ENCODE data around the gene POU2F1. TPM values are rescaled to one million over a fixed set of nuclear protein-coding genes. Genes with fewer than 3 reads are reported as not detected.
A peak's percentile ranks its signal among the peaks of the same experiment; 100 is the strongest.

Gene POU2F1
- total and polyA plus RNA-seq, 5 donors from 2014 or later = 5.2 to 35.3 (median 10.0) TPM

DNA sequence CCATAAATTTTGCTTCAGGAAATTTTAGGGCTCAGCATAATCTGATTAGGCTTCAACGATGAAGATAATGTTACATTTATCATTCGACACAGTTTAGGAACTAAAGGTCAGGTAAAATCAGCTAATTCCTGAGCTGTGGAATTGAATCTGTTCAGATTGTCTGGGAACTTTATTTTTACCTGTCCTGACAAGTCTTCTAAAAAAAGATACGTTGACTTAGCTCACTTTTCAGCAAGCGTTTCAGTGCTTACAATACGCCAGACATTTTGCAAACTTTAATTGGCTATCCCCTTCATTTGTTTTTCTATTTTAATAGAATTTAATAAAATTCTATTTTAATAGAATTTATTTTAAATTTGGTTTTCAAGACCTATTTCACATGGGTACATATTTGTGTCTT lies 57.8 kb downstream of the POU2F1 start:
- no peak for DNase-seq
- no peak overlapping the region for H3K4me3 Mint-ChIP-seq
- no peak overlapping the region for H3K27ac Mint-ChIP-seq
- Histone ChIP-seq H3K9me3 (ENCODE audit: control insufficient read depth in 2 of 2, low read length in 2 of 2) (no peaks in the 10 kb centered on the region), H3K4me3 (ENCODE audit: low read depth, low read length) (no peak overlapping the region), H3K4me1 (ENCODE audit: control insufficient read depth, insufficient read depth, low read length, poor library complexity, severe bottlenecking) (no peaks in the 10 kb centered on the region), H3K36me3 (ENCODE audit: control insufficient read depth, insufficient read depth, low read length) (no peaks in the 10 kb centered on the region), H3K27ac (ENCODE audit: insufficient read depth, low read length, poor library complexity, severe bottlenecking) (no peak overlapping the region), H3K27me3 (ENCODE audit: control insufficient read depth, insufficient read depth, low read length) (no peaks in the 10 kb centered on the region)
- no peaks in the 10 kb centered on the region for H3K27me3 Mint-ChIP-seq
- H3K9me3 Mint-ChIP-seq = no peaks in the 10 kb centered on the region
- peaks cover 6 to 63% (median 31%) of the 10 kb centered on the region in 4 donors for H3K4me1 Mint-ChIP-seq
- ATAC-seq (ENCODE audit: low read depth in 2 of 2) = no peak
- no peaks in the 10 kb centered on the region for H3K36me3 Mint-ChIP-seq

DNA sequence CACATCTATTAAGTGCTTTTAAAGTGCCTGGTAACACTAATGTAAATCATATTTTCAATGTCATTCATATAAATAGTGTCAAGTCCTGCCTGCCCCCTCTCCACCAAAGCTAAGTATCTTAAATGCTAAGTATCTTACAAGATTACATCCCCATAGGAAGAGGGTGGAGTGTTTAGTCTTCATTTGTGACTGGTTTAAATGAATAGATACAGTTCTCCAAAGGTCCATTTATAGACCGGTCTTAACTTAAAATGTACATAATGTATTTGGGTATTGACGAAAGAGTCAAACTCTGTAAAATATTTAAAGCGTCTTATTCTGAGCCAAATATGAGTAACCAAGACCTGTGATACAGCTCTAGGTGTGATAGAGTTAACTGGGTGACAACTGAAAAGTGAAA lies 60.2 kb downstream of the POU2F1 start:
- Histone ChIP-seq H3K4me1 (ENCODE audit: control insufficient read depth, insufficient read depth, low read length, poor library complexity, severe bottlenecking) (no peaks in the 10 kb centered on the region), H3K27me3 (ENCODE audit: control insufficient read depth, insufficient read depth, low read length) (no peaks in the 10 kb centered on the region), H3K36me3 (ENCODE audit: control insufficient read depth, insufficient read depth, low read length) (no peaks in the 10 kb centered on the region), H3K27ac (ENCODE audit: insufficient read depth, low read length, poor library complexity, severe bottlenecking) (no peak overlapping the region), H3K4me3 (ENCODE audit: low read depth, low read length) (no peak overlapping the region), H3K9me3 (ENCODE audit: control insufficient read depth in 2 of 2, low read length in 2 of 2) (no peaks in the 10 kb centered on the region)
- DNase-seq (no peak), ATAC-seq (ENCODE audit: low read depth in 2 of 2) (no peak)
- Mint-ChIP-seq H3K9me3 (no peaks in the 10 kb centered on the region), H3K27ac (peak overlapping the region in 2 of 3 donors; percentile 15 to 20), H3K27me3 (no peaks in the 10 kb centered on the region), H3K4me1 (peaks cover 8 to 60% (median 32%) of the 10 kb centered on the region in 4 donors), H3K36me3 (no peaks in the 10 kb centered on the region), H3K4me3 (no peak overlapping the region)

DNA sequence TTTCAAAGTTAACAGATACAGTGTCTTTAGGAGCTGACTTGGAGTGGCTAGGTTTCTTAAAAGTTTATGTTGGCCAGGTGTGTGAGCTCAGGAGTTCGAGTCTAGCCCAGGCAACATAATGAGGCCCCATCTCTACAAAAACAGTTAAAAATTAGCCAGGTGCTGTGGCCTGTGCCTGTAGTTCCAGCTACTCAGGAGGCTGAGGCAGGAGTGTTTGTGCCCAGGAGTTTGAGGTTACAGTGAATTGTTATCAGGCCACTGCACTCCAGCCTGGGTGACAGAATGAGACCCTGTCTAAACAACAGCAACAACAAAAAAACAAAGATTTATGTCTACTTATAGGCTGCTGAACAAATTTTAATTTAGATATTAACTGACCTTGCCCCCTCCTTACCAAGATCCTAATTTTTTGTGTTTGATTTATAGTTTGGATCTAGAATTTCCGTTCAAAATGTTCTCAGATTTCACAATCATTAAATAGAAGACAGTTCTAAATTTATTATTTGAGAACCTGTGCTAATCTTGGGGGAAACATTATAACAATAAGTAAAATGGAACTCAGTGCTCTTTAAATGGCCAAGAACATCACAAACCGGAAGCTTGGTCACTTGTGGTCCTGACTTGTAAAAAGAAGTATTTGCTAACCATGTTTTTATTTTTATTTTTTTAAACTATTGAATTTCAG lies 67.8 kb downstream of the POU2F1 start:
- peaks cover 17 to 46% (median 38%) of the 10 kb centered on the region in 4 donors for H3K4me1 Mint-ChIP-seq

DNA sequence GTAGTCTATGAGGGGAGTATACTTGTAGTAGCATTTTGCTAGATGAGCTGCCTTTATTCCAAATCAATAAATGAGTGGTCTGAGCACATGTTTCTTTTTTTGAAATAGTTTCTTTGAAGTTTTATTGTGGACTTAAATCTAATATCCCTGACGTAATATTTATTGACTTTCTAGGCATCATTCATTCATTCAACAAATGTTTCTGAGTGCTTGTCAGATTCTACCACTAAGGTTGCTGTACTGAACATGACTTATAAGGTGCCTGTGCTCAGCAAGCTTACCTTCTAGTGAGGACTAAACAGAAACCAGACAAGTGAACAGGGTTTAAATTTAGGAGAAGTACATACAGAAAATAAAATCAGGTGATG lies 68.4 kb downstream of the POU2F1 start:
- peaks cover 8% of the 10 kb centered on the region for H3K36me3 Mint-ChIP-seq
- H3K27me3 ChIP-seq (ENCODE audit: control insufficient read depth, insufficient read depth, low read length) = no peaks in the 10 kb centered on the region
- no peak overlapping the region for H3K27ac ChIP-seq (ENCODE audit: insufficient read depth, low read length, poor library complexity, severe bottlenecking)
- ATAC-seq (ENCODE audit: low read depth in 2 of 2) (no peak), DNase-seq (no peak)
- no peaks in the 10 kb centered on the region for H3K27me3 Mint-ChIP-seq
- no peak overlapping the region for H3K4me3 Mint-ChIP-seq
- no peaks in the 10 kb centered on the region for H3K9me3 ChIP-seq (ENCODE audit: control insufficient read depth in 2 of 2, low read length in 2 of 2)
- H3K36me3 ChIP-seq (ENCODE audit: control insufficient read depth, insufficient read depth, low read length) = no peaks in the 10 kb centered on the region
- H3K4me1 ChIP-seq (ENCODE audit: control insufficient read depth, insufficient read depth, low read length, poor library complexity, severe bottlenecking) = no peaks in the 10 kb centered on the region
- peaks cover 0 to 3% (median 0%) of the 10 kb centered on the region in 7 donors for H3K9me3 Mint-ChIP-seq
- H3K27ac Mint-ChIP-seq = no peak overlapping the region
- no peak overlapping the region for H3K4me3 ChIP-seq (ENCODE audit: low read depth, low read length)
- H3K4me1 Mint-ChIP-seq = peaks cover 17 to 50% (median 37%) of the 10 kb centered on the region in 4 donors

More for the DNA sequence above, 67.8 kb downstream of the POU2F1 start:
- H3K36me3 Mint-ChIP-seq = peaks cover 8% of the 10 kb centered on the region
- no peak for DNase-seq
- no peaks in the 10 kb centered on the region for H3K27me3 Mint-ChIP-seq
- H3K4me1 ChIP-seq (ENCODE audit: control insufficient read depth, insufficient read depth, low read length, poor library complexity, severe bottlenecking) = no peaks in the 10 kb centered on the region
- no peaks in the 10 kb centered on the region for H3K36me3 ChIP-seq (ENCODE audit: control insufficient read depth, insufficient read depth, low read length)
- H3K4me3 Mint-ChIP-seq = no peak overlapping the region
- no peak overlapping the region for H3K27ac ChIP-seq (ENCODE audit: insufficient read depth, low read length, poor library complexity, severe bottlenecking)
- no peaks in the 10 kb centered on the region for H3K9me3 ChIP-seq (ENCODE audit: control insufficient read depth in 2 of 2, low read length in 2 of 2)
- no peaks in the 10 kb centered on the region for H3K27me3 ChIP-seq (ENCODE audit: control insufficient read depth, insufficient read depth, low read length)
- no peak overlapping the region for H3K4me3 ChIP-seq (ENCODE audit: low read depth, low read length)
- H3K27ac Mint-ChIP-seq = no peak overlapping the region
- H3K9me3 Mint-ChIP-seq = peaks cover 0 to 3% (median 0%) of the 10 kb centered on the region in 7 donors
- no peak for ATAC-seq (ENCODE audit: low read depth in 2 of 2)

DNA sequence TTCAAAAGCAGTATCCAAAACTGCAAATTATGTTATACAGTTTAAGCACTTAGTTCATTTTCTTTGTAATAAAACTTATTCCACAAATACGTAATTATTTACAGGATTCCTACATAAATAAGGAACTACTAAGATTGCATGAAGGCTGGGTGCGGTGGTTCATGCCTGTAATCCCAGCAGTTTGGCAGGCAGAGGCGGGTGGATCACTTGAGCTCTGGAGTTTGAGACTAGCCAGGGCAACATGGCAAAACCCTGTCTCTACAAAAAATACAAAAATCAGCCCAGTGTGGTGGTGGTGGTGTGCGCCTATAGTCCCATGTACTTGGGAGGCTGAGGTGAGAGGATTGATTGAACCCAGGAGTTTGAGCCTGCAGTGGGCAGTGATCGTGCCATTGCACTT lies 69.3 kb downstream of the POU2F1 start:
- no peaks in the 10 kb centered on the region for H3K36me3 ChIP-seq (ENCODE audit: control insufficient read depth, insufficient read depth, low read length)
- no peak overlapping the region for H3K4me3 ChIP-seq (ENCODE audit: low read depth, low read length)
- no peak for DNase-seq
- no peak overlapping the region for H3K27ac ChIP-seq (ENCODE audit: insufficient read depth, low read length, poor library complexity, severe bottlenecking)
- H3K27me3 Mint-ChIP-seq = no peaks in the 10 kb centered on the region
- H3K9me3 ChIP-seq (ENCODE audit: control insufficient read depth in 2 of 2, low read length in 2 of 2) = no peaks in the 10 kb centered on the region
- H3K27me3 ChIP-seq (ENCODE audit: control insufficient read depth, insufficient read depth, low read length) = no peaks in the 10 kb centered on the region
- H3K36me3 Mint-ChIP-seq = peaks cover 8% of the 10 kb centered on the region
- no peak overlapping the region for H3K4me3 Mint-ChIP-seq
- H3K4me1 Mint-ChIP-seq = peaks cover 17 to 50% (median 39%) of the 10 kb centered on the region in 4 donors
- no peaks in the 10 kb centered on the region for H3K4me1 ChIP-seq (ENCODE audit: control insufficient read depth, insufficient read depth, low read length, poor library complexity, severe bottlenecking)
- H3K9me3 Mint-ChIP-seq = peaks cover 0 to 3% (median 0%) of the 10 kb centered on the region in 7 donors
- ATAC-seq (ENCODE audit: low read depth in 2 of 2) = no peak
- no peak overlapping the region for H3K27ac Mint-ChIP-seq

DNA sequence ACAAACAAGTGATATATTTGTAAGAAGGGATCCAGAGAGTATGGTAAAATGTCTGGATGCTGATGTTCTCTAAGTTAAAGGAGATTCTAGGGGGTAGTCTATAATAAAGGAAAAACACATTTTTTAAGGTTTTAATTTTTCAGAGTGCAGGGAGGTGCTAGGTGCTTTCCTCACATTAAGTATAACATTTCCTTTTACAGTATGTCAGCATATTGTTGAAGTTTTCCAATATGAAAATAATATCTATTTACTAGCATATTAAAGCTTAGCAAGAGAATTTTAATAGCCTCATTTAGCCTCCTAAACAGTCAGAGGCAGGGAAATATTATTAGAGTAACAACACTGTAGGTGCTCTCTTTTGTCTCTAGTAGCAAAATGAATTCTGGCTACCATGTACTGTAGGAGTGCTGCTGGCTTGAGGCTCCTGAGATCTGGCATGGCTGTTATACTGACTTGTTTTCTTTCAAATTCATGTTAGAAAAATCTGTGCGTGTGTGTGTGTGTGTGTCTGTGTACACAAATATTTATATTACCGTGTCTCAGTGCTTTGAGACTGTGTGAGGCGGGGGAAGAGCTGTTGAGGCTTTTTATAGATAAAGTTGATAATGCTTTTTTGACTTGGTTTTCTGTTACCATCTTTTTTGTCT lies 71.0 kb downstream of the POU2F1 start:
- Mint-ChIP-seq H3K9me3 (peaks cover 0 to 3% (median 0%) of the 10 kb centered on the region in 7 donors), H3K4me1 (peaks cover 23 to 45% (median 32%) of the 10 kb centered on the region in 4 donors), H3K27me3 (no peaks in the 10 kb centered on the region), H3K4me3 (no peak overlapping the region), H3K27ac (no peak overlapping the region), H3K36me3 (peaks cover 8% of the 10 kb centered on the region)
- Histone ChIP-seq H3K27ac (ENCODE audit: insufficient read depth, low read length, poor library complexity, severe bottlenecking) (no peak overlapping the region), H3K9me3 (ENCODE audit: control insufficient read depth in 2 of 2, low read length in 2 of 2) (no peaks in the 10 kb centered on the region), H3K4me1 (ENCODE audit: control insufficient read depth, insufficient read depth, low read length, poor library complexity, severe bottlenecking) (no peaks in the 10 kb centered on the region), H3K27me3 (ENCODE audit: control insufficient read depth, insufficient read depth, low read length) (no peaks in the 10 kb centered on the region), H3K4me3 (ENCODE audit: low read depth, low read length) (no peak overlapping the region), H3K36me3 (ENCODE audit: control insufficient read depth, insufficient read depth, low read length) (no peaks in the 10 kb centered on the region)
- DNase-seq (no peak), ATAC-seq (ENCODE audit: low read depth in 2 of 2) (no peak)

DNA sequence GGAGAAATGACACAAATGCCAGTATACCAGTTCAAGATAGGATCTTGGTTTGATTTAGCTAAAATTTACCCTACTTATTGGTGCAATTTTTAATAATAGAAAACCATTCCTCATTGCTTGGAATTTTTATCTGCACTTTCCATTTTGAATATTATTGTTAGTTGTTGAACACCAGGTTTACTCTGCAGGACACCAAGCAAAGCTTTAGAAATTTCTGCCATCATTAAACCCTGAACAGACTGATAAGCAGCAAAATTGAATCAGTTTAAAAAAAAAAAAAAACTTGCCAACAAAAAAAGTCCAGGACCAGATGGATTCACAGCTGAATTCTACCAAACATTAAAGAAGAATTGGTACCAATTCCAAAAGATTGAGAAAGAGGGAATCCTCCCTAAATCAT lies 71.5 kb downstream of the POU2F1 start:
- Histone ChIP-seq H3K4me1 (ENCODE audit: control insufficient read depth, insufficient read depth, low read length, poor library complexity, severe bottlenecking) (no peaks in the 10 kb centered on the region), H3K27me3 (ENCODE audit: control insufficient read depth, insufficient read depth, low read length) (no peaks in the 10 kb centered on the region), H3K4me3 (ENCODE audit: low read depth, low read length) (no peak overlapping the region), H3K27ac (ENCODE audit: insufficient read depth, low read length, poor library complexity, severe bottlenecking) (no peak overlapping the region), H3K36me3 (ENCODE audit: control insufficient read depth, insufficient read depth, low read length) (no peaks in the 10 kb centered on the region), H3K9me3 (ENCODE audit: control insufficient read depth in 2 of 2, low read length in 2 of 2) (no peaks in the 10 kb centered on the region)
- DNase-seq = no peak
- Mint-ChIP-seq H3K4me1 (peaks cover 25 to 43% (median 31%) of the 10 kb centered on the region in 4 donors), H3K4me3 (no peak overlapping the region), H3K36me3 (peaks cover 8% of the 10 kb centered on the region), H3K9me3 (peaks cover 0 to 3% (median 0%) of the 10 kb centered on the region in 7 donors), H3K27me3 (no peaks in the 10 kb centered on the region), H3K27ac (no peak overlapping the region)
- no peak for ATAC-seq (ENCODE audit: low read depth in 2 of 2)

DNA sequence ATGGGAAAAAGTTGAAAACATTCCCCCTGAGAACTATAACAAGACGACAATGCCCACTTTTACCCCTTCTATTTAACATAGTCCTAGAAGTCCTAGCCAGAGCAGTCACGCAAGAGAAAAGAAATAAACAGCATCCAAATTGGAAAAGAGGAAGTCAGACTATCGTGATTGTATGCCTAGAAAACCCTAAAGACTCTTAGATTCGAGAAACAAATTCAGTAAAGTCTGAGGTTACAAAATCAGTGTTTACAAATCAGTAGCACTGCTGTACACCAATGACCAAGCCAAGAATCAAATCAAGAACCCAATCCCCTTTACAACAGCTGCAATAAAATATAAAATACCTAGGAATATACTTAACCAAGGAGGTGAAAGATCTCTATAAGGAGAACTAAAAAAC lies 72.4 kb downstream of the POU2F1 start:
- Mint-ChIP-seq H3K4me1 (peaks cover 25 to 40% (median 28%) of the 10 kb centered on the region in 4 donors), H3K9me3 (peaks cover 0 to 3% (median 0%) of the 10 kb centered on the region in 7 donors), H3K4me3 (peak overlapping the region in 1 of 4 donors; percentile 21), H3K27me3 (no peaks in the 10 kb centered on the region), H3K27ac (peak overlapping the region in 1 of 3 donors; percentile 33), H3K36me3 (peaks cover 8% of the 10 kb centered on the region)
- ATAC-seq (ENCODE audit: low read depth in 2 of 2) (no peak), DNase-seq (no peak)
- Histone ChIP-seq H3K36me3 (ENCODE audit: control insufficient read depth, insufficient read depth, low read length) (no peaks in the 10 kb centered on the region), H3K4me3 (ENCODE audit: low read depth, low read length) (no peak overlapping the region), H3K4me1 (ENCODE audit: control insufficient read depth, insufficient read depth, low read length, poor library complexity, severe bottlenecking) (no peaks in the 10 kb centered on the region), H3K9me3 (ENCODE audit: control insufficient read depth in 2 of 2, low read length in 2 of 2) (no peaks in the 10 kb centered on the region), H3K27ac (ENCODE audit: insufficient read depth, low read length, poor library complexity, severe bottlenecking) (no peak overlapping the region), H3K27me3 (ENCODE audit: control insufficient read depth, insufficient read depth, low read length) (no peaks in the 10 kb centered on the region)

All from CD4-positive, CD25-positive, alpha-beta regulatory T cell (primary cell).